ENCODE measurements around the gene ZNF732. TPM values are rescaled to one million over a fixed set of nuclear protein-coding genes. Genes with fewer than 3 reads are reported as not detected.

Gene ZNF732
- polyA plus RNA-seq, 1 experiment, result not detected

DNA sequence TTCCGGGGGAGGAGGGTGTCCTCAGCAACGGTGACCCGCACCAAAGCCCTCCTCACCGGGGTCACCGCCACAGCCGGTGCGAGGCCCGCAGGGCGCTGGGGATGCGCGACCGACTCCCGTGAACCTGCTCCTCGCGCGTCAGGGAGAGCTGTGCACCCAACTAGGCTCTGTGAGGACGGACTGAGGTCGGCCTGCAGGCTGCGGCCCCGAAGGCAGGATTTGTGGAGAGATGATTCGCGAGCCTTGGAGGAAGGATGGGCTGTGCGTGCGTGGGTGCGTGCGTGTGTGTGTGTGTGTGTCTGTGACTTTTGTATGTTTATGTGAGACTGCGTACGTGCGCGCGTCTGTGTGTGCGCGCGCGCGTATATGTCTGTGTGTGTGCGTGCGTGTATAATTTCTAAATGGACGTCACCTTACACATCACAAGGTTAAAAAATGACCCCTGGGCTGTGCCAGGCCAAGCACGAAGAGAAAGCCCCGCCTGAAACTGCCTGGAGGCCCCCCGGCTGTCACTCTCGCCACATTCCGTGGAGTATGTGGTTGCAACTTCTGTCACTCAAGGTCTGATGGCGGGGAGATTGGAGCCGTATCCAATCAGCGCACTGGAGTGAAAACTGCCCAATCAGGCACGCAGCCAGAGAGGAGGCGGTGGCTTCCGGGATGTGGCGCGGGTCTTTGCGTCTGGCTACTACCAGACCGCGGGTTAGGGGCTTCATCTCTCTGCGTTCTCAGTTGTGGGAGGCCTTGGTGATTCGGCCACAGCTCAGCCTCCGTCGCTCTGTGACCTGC is 32.1 kb upstream of the ZNF732 start, which contains the start of gene ZNF141:
Gene ZNF141, plus strand, starts transcription at position 672 of the 789 bp plus-strand sequence. CDS start 170 bp downstream, outside the sequence.
- POLR2A ChIA-PET, result no interaction called here
- no peak for TF ChIP-seq CTCF (IDR thresholded peaks at IDR 0.05; ENCODE audit: insufficient read depth, low read depth, low read length)
- peak; percentile 85 for DNase-seq (ENCODE audit: low read depth)
- CTCF ChIA-PET, result interaction anchor here (1.0 kb wide), 1 partner anchor 14 kb away, joined by 3 read pairs; no protein-coding TSS in a partner anchor
- Histone ChIP-seq H3K4me3 (ENCODE audit: low read depth, low read length) (peak within 1 kb of the TSS; percentile 84), H3K36me3 (ENCODE audit: control insufficient read depth, insufficient read depth, low read length) (no peaks in the 10 kb centered on the region; the same call in 1 of the 2 replicates), H3K27me3 (ENCODE audit: control insufficient read depth, insufficient read depth, low read length) (no peaks in the 10 kb centered on the region)

DNA sequence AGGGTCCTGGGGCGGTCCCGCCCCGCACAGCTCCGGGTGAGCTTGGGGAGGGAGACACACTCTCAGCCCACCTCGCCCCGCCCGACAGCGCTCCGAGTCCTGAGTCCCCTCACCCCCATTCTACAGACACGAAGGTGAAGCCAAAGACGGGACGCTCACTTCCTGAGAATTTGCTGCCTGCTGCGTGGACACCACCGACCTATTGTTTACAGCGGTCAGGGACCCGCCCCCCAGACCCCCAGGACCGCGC is 31.5 kb upstream of the ZNF732 start:
- ChIA-PET CTCF (no interaction called here), POLR2A (no interaction called here)
- H3K4me3 ChIP-seq (ENCODE audit: low read depth, low read length), result peak overlapping the region; percentile 84
- no peak for TF ChIP-seq CTCF (IDR thresholded peaks at IDR 0.05; ENCODE audit: insufficient read depth, low read depth, low read length)
- H3K27me3 ChIP-seq (ENCODE audit: control insufficient read depth, insufficient read depth, low read length), result no peaks in the 10 kb centered on the region
- H3K36me3 ChIP-seq (ENCODE audit: control insufficient read depth, insufficient read depth, low read length), result no peaks in the 10 kb centered on the region
- DNase-seq (ENCODE audit: low read depth), result no peak

GRCh38 chr4:336099-336892 is 31.0 kb upstream of the ZNF732 start:
- CTCF ChIA-PET, result no interaction called here
- Histone ChIP-seq H3K36me3 (ENCODE audit: control insufficient read depth, insufficient read depth, low read length) (no peaks in the 10 kb centered on the region), H3K27me3 (ENCODE audit: control insufficient read depth, insufficient read depth, low read length) (no peaks in the 10 kb centered on the region), H3K4me3 (ENCODE audit: low read depth, low read length) (peak overlapping the region; percentile 84)
- POLR2A ChIA-PET, result no interaction called here
- no peak for DNase-seq (ENCODE audit: low read depth)
- TF ChIP-seq CTCF (IDR thresholded peaks at IDR 0.05; ENCODE audit: insufficient read depth, low read depth, low read length), result no peak

DNA sequence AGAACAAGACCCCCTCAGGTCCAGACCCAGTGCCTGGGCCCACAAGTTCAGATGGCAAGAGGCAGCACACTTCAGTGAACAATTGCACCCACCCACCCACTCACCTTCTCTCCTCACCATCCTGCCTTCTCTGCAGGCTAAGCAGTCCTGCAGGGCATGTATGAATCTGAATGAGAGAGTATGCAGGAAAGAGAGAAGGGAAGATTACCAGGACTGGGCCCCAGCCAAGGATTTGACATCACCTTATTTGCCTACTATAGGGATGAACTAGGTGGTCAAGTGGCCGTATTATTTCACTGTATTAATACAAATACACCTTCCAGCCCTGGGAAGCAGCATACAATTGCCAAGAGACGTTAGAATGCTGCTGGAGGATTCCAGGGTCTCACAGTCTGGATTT is 30.2 kb upstream of the ZNF732 start:
- H3K36me3 ChIP-seq (ENCODE audit: control insufficient read depth, insufficient read depth, low read length), result no peaks in the 10 kb centered on the region
- no peak for DNase-seq (ENCODE audit: low read depth)
- ChIA-PET POLR2A (no interaction called here), CTCF (no interaction called here)
- no peak for TF ChIP-seq CTCF (IDR thresholded peaks at IDR 0.05; ENCODE audit: insufficient read depth, low read depth, low read length)
- H3K4me3 ChIP-seq (ENCODE audit: low read depth, low read length), result no peak overlapping the region
- no peaks in the 10 kb centered on the region for H3K27me3 ChIP-seq (ENCODE audit: control insufficient read depth, insufficient read depth, low read length)

DNA sequence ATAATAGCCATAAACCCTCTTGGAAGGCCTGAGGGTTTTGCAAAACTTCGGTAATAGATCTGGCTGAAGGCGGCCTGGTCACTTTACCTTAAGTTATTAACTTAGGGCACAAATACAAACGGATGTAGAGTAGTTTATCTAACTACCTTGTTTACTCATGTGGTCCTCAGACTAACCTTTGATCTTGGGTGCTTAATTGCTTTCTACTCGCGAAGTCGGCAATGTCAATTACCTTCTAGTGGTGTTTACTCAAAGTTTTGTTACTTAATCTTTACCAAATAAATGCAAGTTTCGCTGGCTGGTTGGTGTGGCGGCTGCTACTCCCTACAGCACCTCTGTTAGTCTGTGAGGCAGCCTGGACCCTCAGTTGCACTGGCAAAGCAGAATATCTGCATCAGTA is 23.5 kb upstream of the ZNF732 start:
- H3K36me3 ChIP-seq (ENCODE audit: control insufficient read depth, insufficient read depth, low read length), result no peaks in the 10 kb centered on the region
- ChIA-PET CTCF (no interaction called here), POLR2A (no interaction called here)
- no peak for DNase-seq (ENCODE audit: low read depth)
- no peak for TF ChIP-seq CTCF (IDR thresholded peaks at IDR 0.05; ENCODE audit: insufficient read depth, low read depth, low read length)
- H3K27me3 ChIP-seq (ENCODE audit: control insufficient read depth, insufficient read depth, low read length), result no peaks in the 10 kb centered on the region
- no peak overlapping the region for H3K4me3 ChIP-seq (ENCODE audit: low read depth, low read length)
